Astrocyte (in vitro differentiated cells and primary cell): Measurements from ENCODE around the gene MYL9. TPM values are rescaled to one million over a fixed set of nuclear protein-coding genes. Genes with fewer than 3 reads are reported as not detected.

Experiments
- DNase-seq: peaks from one replicate; pipeline ENCODE4 v3.0.0-alpha.2; 2010; ENCODE audit warnings: low read depth
- FAIRE-seq: peaks from 2 replicates; lab custom pipeline; 2011; peaks lifted over from hg19 to GRCh38; lab: Jason Lieb, UNC
- H2AFZ ChIP-seq: 2 replicates; pipeline ENCODE4 v1.6.0; 2012; ENCODE audit warnings: low read depth, low read length, inconsistent platforms
- H3K27ac ChIP-seq: 2 replicates; pipeline ENCODE4 v1.5.1; 2011; ENCODE audit warnings: low read depth, low read length, inconsistent platforms
- H3K27me3 ChIP-seq: 2 replicates; pipeline ENCODE4 v1.6.0; 2011; ENCODE audit warnings: low read length, inconsistent platforms; ENCODE audit not compliant: insufficient read depth
- H3K36me3 ChIP-seq: 2 replicates; pipeline ENCODE4 v1.5.1; 2011; ENCODE audit warnings: low read length, inconsistent platforms; ENCODE audit not compliant: insufficient read depth
- H3K4me1 ChIP-seq: 2 replicates; pipeline ENCODE4 v1.5.1; 2011; ENCODE audit warnings: low read length, inconsistent platforms; ENCODE audit not compliant: insufficient read depth
- H3K4me2 ChIP-seq: 2 replicates; pipeline ENCODE4 v1.6.0; 2012; ENCODE audit warnings: low read length, inconsistent platforms
- H3K4me3 ChIP-seq: 2 replicates; pipeline ENCODE4 v1.5.1; 2011; ENCODE audit warnings: low read depth, mild to moderate bottlenecking, low read length, inconsistent platforms; ENCODE audit not compliant: insufficient read depth
- H3K79me2 ChIP-seq: 2 replicates; pipeline ENCODE4 v1.6.0; 2012; ENCODE audit warnings: mild to moderate bottlenecking, low read length, inconsistent platforms; ENCODE audit not compliant: insufficient read depth
- H3K9ac ChIP-seq: 2 replicates; pipeline ENCODE4 v1.6.0; 2012; ENCODE audit warnings: mild to moderate bottlenecking, low read length, inconsistent platforms
- H3K9me3 ChIP-seq: 2 replicates; pipeline ENCODE4 v1.5.1; 2012; ENCODE audit warnings: low read depth, mild to moderate bottlenecking, low read length, inconsistent platforms; ENCODE audit not compliant: insufficient read depth
- H4K20me1 ChIP-seq: 2 replicates; pipeline ENCODE4 v1.6.0; 2012; ENCODE audit warnings: low read length, inconsistent platforms; ENCODE audit not compliant: insufficient read depth
- H3K27ac Mint-ChIP-seq: one replicate; pipeline ENCODE4 v1.8.0; 2021; ENCODE audit warnings: mild to moderate bottlenecking, mixed read lengths; ENCODE audit not compliant: unreplicated experiment
- H3K27me3 Mint-ChIP-seq: one replicate; pipeline ENCODE4 v1.8.0; 2021; ENCODE audit warnings: low read depth, mixed read lengths; ENCODE audit not compliant: unreplicated experiment
- H3K36me3 Mint-ChIP-seq: one replicate; pipeline ENCODE4 v1.8.0; 2021; ENCODE audit warnings: low read depth, mixed read lengths; ENCODE audit not compliant: unreplicated experiment
- H3K4me1 Mint-ChIP-seq: one replicate; pipeline ENCODE4 v1.8.0; 2021; ENCODE audit warnings: low read depth, mixed read lengths; ENCODE audit not compliant: unreplicated experiment
- H3K4me3 Mint-ChIP-seq: one replicate; pipeline ENCODE4 v1.8.0; 2021; ENCODE audit warnings: mild to moderate bottlenecking, moderate library complexity, mixed read lengths; ENCODE audit not compliant: unreplicated experiment
- H3K9me3 Mint-ChIP-seq: one replicate; pipeline ENCODE4 v1.8.0; 2021; ENCODE audit warnings: mild to moderate bottlenecking, mixed read lengths; ENCODE audit not compliant: unreplicated experiment
- EZH2 ChIP-seq: IDR thresholded peaks from 2 replicates; pipeline ENCODE4 v1.6.1; 2012; ENCODE audit warnings: mild to moderate bottlenecking, low read length, inconsistent platforms; ENCODE audit not compliant: insufficient read depth
- total RNA-seq: library from RNA; stranded (reverse); gene quantifications from 2 replicates; pipeline ENCODE4 v1.2.1, GENCODE V29; 2021
- TF ChIP-seq, protein P1 (sequence below): IDR thresholded peaks from 2 replicates; pipeline ENCODE4 v1.5.1; 2011; ENCODE audit warnings: low read depth, mild to moderate bottlenecking, inconsistent platforms, low read length, moderate library complexity; ENCODE audit not compliant: insufficient read depth

The MYL9 gene
- total RNA-seq, 1 donor from 2014 or later = 1,247 TPM

GRCh38 chr20:36573798-36574365 is 32.6 kb downstream of the MYL9 start:
- H3K79me2 ChIP-seq = peaks cover 43% of the 10 kb centered on the region
- no peak for FAIRE-seq
- no peak for DNase-seq
- H3K36me3 ChIP-seq = no peaks in the 10 kb centered on the region
- Mint-ChIP-seq H3K27me3 (no peaks in the 10 kb centered on the region), H3K36me3 (peaks cover 7% of the 10 kb centered on the region), H3K9me3 (no peaks in the 10 kb centered on the region), H3K4me3 (peak overlapping the region; percentile 74), H3K4me1 (peaks cover 37% of the 10 kb centered on the region), H3K27ac (no peak overlapping the region)
- peaks cover 39% of the 10 kb centered on the region for H4K20me1 ChIP-seq
- H3K4me3 ChIP-seq = peak overlapping the region; percentile 66
- H3K9ac ChIP-seq = peak overlapping the region; percentile 87
- H3K27me3 ChIP-seq = no peaks in the 10 kb centered on the region
- TF ChIP-seq, protein P1, sequence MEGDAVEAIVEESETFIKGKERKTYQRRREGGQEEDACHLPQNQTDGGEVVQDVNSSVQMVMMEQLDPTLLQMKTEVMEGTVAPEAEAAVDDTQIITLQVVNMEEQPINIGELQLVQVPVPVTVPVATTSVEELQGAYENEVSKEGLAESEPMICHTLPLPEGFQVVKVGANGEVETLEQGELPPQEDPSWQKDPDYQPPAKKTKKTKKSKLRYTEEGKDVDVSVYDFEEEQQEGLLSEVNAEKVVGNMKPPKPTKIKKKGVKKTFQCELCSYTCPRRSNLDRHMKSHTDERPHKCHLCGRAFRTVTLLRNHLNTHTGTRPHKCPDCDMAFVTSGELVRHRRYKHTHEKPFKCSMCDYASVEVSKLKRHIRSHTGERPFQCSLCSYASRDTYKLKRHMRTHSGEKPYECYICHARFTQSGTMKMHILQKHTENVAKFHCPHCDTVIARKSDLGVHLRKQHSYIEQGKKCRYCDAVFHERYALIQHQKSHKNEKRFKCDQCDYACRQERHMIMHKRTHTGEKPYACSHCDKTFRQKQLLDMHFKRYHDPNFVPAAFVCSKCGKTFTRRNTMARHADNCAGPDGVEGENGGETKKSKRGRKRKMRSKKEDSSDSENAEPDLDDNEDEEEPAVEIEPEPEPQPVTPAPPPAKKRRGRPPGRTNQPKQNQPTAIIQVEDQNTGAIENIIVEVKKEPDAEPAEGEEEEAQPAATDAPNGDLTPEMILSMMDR = no peak
- TF ChIP-seq EZH2 = no peak
- peak overlapping the region; percentile 37 for H2AFZ ChIP-seq
- peaks cover 28% of the 10 kb centered on the region for H3K4me1 ChIP-seq
- H3K9me3 ChIP-seq = no peaks in the 10 kb centered on the region
- H3K4me2 ChIP-seq = peak overlapping the region; percentile 94
- H3K27ac ChIP-seq = peak overlapping the region; percentile 66

- peak overlapping the region; percentile 50 for H2AFZ ChIP-seq
- H3K27me3 Mint-ChIP-seq = no peaks in the 10 kb centered on the region
Observed at GRCh38 chr20:36574366-36575135, 33.2 kb downstream of the MYL9 start.

DNA sequence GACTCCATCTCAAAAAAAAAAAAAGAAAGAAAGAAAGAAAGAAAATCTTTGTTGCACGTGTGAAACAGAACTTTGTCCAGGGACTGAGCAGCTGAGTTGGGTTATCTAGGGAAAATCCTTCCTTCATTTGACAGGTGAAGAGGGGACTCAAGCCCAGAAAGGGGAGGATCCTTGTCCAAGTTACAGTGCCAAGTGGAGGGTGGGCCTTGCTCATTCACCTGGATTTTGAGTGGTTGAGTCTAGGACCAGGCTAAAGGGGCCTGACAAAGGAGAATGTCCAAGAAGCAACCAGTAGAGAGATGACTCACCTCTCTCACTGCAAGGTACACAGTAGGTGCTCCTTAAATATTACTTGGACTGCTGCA is 34.7 kb downstream of the MYL9 start:
- peaks cover 34% of the 10 kb centered on the region for H3K4me1 Mint-ChIP-seq
- peak overlapping the region; percentile 94 for H3K4me2 ChIP-seq
- peaks cover 5% of the 10 kb centered on the region for H3K36me3 ChIP-seq
- no peak overlapping the region for H3K4me3 ChIP-seq
- TF ChIP-seq EZH2 = no peak
- H3K27ac ChIP-seq = no peak overlapping the region
- H3K9me3 ChIP-seq = no peaks in the 10 kb centered on the region
- H3K9ac ChIP-seq = no peak overlapping the region
- H3K4me1 ChIP-seq = peaks cover 23% of the 10 kb centered on the region
- no peak for DNase-seq
- no peaks in the 10 kb centered on the region for H3K27me3 Mint-ChIP-seq
- peaks cover 48% of the 10 kb centered on the region for H3K79me2 ChIP-seq
- no peak overlapping the region for H2AFZ ChIP-seq
- H3K4me3 Mint-ChIP-seq = peak overlapping the region; percentile 8
- H3K36me3 Mint-ChIP-seq = peaks cover 21% of the 10 kb centered on the region
- H3K9me3 Mint-ChIP-seq = no peaks in the 10 kb centered on the region
- no peaks in the 10 kb centered on the region for H3K27me3 ChIP-seq
- H4K20me1 ChIP-seq = peaks cover 53% of the 10 kb centered on the region
- H3K27ac Mint-ChIP-seq = peak overlapping the region; percentile 44
- no peak for FAIRE-seq

More at GRCh38 chr20:36574366-36575135, 33.2 kb downstream of the MYL9 start:
- H3K36me3 Mint-ChIP-seq = peaks cover 11% of the 10 kb centered on the region
- Histone ChIP-seq H3K27ac (peak overlapping the region; percentile 66), H3K27me3 (no peaks in the 10 kb centered on the region), H3K4me2 (peak overlapping the region; percentile 94), H4K20me1 (peaks cover 43% of the 10 kb centered on the region), H3K79me2 (peaks cover 47% of the 10 kb centered on the region), H3K4me3 (peak overlapping the region; percentile 69), H3K9me3 (no peaks in the 10 kb centered on the region), H3K36me3 (no peaks in the 10 kb centered on the region), H3K9ac (peak overlapping the region; percentile 87), H3K4me1 (peaks cover 27% of the 10 kb centered on the region)
- TF ChIP-seq EZH2 = no peak
- H3K4me3 Mint-ChIP-seq = peak overlapping the region; percentile 97
- DNase-seq = peak; percentile 41
- peak overlapping the region; percentile 91 for H3K27ac Mint-ChIP-seq
- H3K4me1 Mint-ChIP-seq = peaks cover 35% of the 10 kb centered on the region
- FAIRE-seq = no peak
- no peaks in the 10 kb centered on the region for H3K9me3 Mint-ChIP-seq
